Choroid plexus epithelial cell (primary cell): ENCODE data around the gene ADAR.

ENCODE experiments used
- DNase-seq: peaks from one replicate; pipeline ENCODE4 v3.0.0-alpha.2; 2010; ENCODE audit warnings: low read depth
- H3K4me3 ChIP-seq: 2 replicates; pipeline ENCODE4 v1.5.1; 2011; ENCODE audit warnings: low read depth, mild to moderate bottlenecking, control low read depth, low read length, moderate library complexity
- TF ChIP-seq, protein P1 (sequence below): conservative IDR thresholded peaks from 2 replicates; pipeline ENCODE4 v1.5.1; 2011; ENCODE audit warnings: low read depth, mild to moderate bottlenecking, control low read depth, inconsistent platforms, low read length, moderate library complexity

Gene ADAR

DNA sequence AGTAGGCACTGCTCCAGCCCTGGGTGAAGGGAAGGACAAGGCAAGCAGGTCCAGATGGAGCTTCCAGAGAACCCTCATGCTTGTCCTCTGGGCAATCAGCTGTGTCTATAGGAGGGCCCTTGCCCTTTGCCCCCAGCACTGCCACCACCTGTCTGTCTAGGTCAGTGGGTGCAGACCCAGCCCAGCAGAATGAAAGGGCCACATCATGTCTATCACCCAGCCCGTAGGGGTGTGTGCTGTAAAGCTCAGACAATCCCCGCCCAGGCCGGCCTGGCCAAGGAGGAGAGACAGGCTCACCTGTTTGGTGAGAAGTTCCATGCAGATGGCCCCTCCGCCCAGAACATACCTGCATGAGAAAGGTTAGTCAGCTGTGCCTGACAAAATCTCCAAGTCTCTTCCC lies 56.5 kb downstream of the ADAR start:
- DNase-seq: no peak

GRCh38 chr1:154550657-154551056 lies 57.3 kb downstream of the ADAR start:
- DNase-seq: no peak
- TF ChIP-seq, protein P1, sequence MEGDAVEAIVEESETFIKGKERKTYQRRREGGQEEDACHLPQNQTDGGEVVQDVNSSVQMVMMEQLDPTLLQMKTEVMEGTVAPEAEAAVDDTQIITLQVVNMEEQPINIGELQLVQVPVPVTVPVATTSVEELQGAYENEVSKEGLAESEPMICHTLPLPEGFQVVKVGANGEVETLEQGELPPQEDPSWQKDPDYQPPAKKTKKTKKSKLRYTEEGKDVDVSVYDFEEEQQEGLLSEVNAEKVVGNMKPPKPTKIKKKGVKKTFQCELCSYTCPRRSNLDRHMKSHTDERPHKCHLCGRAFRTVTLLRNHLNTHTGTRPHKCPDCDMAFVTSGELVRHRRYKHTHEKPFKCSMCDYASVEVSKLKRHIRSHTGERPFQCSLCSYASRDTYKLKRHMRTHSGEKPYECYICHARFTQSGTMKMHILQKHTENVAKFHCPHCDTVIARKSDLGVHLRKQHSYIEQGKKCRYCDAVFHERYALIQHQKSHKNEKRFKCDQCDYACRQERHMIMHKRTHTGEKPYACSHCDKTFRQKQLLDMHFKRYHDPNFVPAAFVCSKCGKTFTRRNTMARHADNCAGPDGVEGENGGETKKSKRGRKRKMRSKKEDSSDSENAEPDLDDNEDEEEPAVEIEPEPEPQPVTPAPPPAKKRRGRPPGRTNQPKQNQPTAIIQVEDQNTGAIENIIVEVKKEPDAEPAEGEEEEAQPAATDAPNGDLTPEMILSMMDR: no peak
- H3K4me3 ChIP-seq: no peak overlapping the region

More for the DNA sequence above, 56.5 kb downstream of the ADAR start:
- H3K4me3 ChIP-seq: no peak overlapping the region
- TF ChIP-seq, protein P1: no peak

GRCh38 chr1:154550070-154550469 lies 57.9 kb downstream of the ADAR start:
- H3K4me3 ChIP-seq: no peak overlapping the region
- TF ChIP-seq, protein P1: no peak
- DNase-seq: no peak

GRCh38 chr1:154549202-154549770 lies 58.7 kb downstream of the ADAR start:
- no peak overlapping the region for H3K4me3 ChIP-seq
- TF ChIP-seq, protein P1: no peak
- no peak for DNase-seq

- TF ChIP-seq, protein P1: no peak
- H3K4me3 ChIP-seq: no peak overlapping the region
- no peak for DNase-seq
Measured at GRCh38 chr1:154548028-154548427, 60.0 kb downstream of the ADAR start.

DNA sequence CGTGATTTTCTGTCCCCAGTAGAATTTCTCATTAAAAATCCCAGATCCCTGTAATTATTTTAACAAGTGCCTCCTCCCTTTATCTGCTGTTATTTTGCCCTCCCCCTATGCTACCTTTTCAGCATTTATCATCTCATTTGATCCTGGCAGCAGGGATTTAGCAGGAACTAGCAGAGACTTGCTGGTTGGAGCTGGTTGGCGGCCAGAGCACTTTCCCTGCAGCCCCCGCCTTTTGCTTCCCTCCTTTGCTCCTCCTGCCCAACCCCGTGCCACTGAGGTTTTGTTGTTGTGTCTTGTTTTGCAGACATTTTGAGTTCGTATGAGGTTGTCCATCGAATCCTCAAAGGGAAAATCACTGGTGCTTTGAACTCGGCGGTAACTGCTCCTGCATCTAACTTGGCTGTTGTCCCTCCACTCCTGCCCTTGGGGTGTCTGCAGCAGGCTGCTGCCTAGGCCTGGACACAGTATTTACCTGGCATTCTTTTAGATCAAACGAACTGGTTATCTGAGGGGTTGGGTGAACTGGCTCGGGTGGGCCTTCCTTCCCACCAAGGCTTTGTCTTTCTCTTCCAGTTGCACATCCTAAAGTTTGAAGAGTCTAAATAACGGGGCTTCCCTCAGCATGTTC lies 60.8 kb downstream of the ADAR start:
- H3K4me3 ChIP-seq: no peak overlapping the region
- TF ChIP-seq, protein P1: no peak
- no peak for DNase-seq
